ENCODE results near the gene CCBE1.

Gene CCBE1

GRCh38 chr18:59481436-59481835, 215.8 kb downstream of the CCBE1 start:
- no peak for DNase-seq

GRCh38 chr18:59479776-59480175, 217.4 kb downstream of the CCBE1 start:
- no peak for DNase-seq

- DNase-seq: no peak
Observed at GRCh38 chr18:59478591-59478990, 218.6 kb downstream of the CCBE1 start.

DNA sequence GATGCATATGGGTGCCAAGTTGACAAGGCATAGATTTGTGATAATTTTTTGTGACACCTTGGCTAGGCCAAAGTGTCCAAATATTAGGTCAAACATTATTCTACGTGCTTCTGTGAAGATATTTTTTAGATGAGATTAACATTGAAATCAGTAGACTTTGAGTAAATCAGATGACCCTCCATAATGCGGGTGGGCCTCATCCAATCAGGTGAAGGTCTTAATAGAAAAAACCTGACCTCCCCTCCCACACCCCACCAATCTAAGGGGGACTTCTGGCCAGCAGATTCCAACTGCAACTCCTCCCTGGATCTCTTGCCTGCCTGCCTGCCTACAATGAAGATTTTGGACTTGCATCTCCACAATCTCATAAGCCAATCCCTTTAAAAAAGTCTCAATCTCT, 219.4 kb downstream of the CCBE1 start:
- no peak for DNase-seq

- no peak for DNase-seq
Observed at GRCh38 chr18:59470561-59471121, 226.6 kb downstream of the CCBE1 start.

DNA sequence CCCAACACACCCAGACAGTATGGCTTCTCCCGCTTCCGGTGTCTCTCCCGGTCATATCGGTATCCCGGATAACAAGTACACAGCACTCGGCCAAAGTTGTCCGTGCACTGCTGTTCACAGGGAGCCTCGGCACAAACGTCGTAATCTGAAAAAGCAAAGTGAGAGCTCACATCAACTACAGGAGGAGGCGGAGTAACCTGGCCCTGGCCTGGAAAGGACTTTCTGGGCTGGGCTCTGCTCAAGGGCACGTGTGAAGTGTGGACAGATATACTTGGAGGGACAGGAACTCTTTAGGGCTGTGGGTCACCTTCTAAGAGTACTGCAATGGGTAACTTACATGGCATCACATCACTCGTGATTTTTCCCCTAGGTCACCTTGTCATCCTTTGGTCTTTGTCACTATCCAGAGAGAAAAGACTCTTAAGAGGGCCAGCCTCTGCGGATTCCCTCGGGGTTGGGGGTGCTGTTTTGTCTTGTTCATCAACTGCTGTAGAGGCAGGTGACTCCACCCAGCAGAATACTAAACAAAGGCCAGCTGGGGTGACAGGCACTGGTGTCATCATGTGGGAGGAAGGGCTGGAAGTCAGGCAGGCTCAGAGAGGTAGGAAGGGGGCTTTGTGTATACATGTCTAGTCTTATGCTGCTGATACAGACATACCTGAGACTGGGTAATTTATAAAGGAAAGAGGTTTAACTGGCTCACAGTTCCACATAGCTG, 227.6 kb downstream of the CCBE1 start:
- no peak for DNase-seq

- DNase-seq: no peak
Observed at GRCh38 chr18:59468821-59469220, 228.4 kb downstream of the CCBE1 start.

DNA sequence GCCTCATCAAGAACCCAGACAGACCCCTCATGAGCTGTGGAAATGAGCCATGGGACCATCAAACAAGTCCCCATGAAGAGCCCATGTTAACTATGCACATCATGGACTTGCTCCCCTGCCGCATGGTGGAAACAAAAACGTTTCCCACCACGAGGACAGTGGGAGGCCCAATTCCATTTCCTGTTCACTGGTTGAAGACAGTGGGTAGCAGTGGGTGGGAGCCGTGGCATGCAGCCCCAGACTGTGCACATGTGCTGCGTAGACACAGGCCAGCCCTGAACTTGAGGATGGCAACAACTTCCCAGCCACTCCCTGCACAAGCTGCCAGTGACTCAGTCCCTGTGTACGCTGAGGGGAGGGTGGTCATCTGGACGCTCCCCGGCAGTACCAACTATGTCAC, 229.7 kb downstream of the CCBE1 start:
- DNase-seq: no peak

DNA sequence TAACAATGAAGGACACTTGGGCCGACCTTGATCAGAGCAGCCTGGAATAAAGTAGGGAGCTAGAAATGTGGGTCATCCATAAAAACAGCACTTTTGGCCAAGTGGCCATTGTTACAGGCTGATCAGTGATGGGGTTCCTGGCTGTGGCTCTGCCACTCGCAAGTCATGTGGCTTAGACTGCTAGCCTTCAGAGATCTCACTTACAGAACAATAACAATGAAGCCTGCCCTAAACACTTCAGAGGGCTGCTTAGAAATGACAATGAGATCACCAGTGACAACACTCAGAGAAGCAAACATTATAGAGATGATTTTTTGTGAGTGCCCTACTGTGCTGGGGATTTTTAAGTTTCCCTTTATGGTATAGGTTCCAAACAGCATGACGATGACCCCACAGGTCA, 230.2 kb downstream of the CCBE1 start:
- DNase-seq: no peak

- no peak for DNase-seq
Observed at GRCh38 chr18:59464486-59464885, 232.7 kb downstream of the CCBE1 start.

DNA sequence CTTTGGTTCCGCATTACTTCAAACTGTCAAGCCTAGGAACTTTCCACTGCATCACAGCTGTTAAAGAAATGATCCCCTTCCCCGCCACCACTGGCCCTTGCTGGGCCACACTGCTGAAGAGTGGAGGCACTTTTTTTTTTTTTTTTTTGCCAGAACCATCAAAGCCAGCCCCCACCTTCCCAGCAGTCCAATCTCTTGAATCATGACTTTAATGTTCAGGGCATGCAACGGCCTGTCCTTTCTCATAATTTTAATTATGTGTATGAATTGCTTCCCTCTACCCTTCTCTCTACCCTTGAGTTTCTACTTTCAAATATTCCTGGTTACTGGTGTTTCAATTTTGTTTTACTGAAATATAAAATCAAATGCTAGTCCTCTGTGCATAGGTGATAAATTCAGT, 236.1 kb downstream of the CCBE1 start:
- no peak for DNase-seq

DNA sequence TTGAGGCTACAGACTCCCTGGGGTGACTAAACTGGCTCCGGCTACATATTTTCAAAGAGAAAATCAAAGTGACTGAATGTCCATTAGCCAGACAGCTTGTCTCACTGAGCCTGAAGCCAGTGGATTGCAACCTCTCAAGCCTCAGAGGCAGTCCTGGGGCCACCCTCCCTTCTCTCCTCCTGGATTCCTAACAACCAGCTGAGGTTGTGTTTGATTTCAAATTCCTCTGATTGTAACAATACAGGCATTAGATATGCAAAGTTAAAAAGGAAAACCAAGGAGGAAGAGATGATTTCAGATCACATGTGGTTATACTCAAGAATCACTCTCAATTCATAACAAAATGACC, 237.2 kb downstream of the CCBE1 start:
- no peak for DNase-seq

DNA sequence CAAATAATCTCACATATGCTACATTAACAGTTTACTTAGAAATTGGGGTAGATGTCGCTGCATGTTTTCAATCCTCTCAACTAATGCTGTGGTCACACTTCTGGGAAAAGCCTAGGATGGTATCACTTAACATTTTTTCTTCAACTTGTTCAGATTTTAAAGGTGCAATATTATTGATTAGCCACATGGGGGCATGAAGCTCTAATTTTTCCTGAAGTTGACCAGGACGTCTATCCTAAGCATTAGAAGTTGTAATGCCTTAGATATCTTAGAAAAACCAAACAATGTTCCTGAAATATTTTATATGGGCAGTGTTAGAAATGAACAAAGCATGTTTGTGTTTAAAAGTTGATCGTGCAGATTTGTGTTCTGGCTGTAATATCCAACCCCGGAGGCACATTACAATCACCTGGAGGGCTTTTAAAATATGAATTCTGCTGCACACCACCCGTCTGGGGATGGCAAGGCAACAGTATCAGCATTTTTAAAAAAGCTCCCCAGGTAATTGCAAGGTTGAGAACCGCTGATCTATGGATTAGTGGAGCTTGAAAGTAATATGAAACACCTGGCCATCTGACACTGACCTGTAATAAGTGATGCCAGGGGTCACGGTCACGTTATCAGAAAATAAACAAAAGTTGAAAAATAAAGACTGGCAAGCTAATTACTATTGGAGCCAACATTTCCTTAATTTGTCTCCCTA, 237.7 kb downstream of the CCBE1 start:
- DNase-seq: no peak

DNA sequence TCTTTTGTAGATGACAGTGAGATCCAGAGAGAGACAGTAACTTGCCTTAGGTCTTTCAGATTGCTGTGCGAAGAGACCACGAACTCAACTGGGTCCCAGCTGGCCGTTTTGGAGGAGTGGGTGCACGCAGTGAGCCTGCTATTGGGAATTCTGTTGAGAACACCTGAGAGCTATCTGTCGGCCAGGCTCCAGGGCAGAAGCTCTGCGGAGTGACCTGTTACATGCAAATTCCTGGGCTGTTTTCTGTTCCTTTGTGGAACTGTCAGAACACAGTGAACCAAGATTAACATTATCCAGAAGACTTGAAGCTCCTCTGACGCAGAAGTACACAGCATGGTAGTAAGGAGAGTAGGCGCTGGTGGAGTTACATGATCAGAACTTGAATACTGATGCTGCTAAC, 238.6 kb downstream of the CCBE1 start:
- DNase-seq: no peak

- DNase-seq: no peak
Observed at GRCh38 chr18:59456657-59457056, 240.6 kb downstream of the CCBE1 start.

DNA sequence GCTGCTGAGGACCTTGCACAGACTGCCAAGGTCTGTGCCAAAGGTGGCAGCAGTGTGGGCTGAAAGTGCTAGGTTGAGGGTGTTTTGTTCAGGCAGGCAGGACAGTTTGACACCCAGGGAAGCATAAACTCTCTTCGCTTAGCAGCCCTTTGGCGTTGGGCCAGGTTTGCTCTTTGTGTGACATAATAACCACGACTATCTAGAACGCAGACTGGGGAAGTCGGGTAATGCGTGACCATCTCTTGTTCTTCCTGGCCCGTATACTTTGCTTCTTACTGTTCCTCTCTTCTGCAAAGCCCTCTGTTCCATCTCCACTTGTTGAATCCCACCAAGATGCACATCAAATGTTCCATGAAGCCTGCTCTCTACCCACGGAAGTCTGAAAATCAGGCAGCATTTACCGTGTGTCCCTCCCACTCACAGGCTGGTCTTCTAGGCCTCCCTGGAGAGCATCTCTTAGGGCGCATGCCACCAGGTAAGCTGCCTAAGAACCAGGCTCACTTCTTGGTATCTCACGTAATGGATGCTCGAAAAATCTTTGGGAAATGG, 241.4 kb downstream of the CCBE1 start:
- no peak for DNase-seq

GRCh38 chr18:59454909-59455727, 242.1 kb downstream of the CCBE1 start:
- no peak for DNase-seq

- no peak for DNase-seq
Observed at GRCh38 chr18:59453468-59453961, 243.7 kb downstream of the CCBE1 start.

GRCh38 chr18:59451963-59452362, 245.3 kb downstream of the CCBE1 start:
- DNase-seq: no peak

GRCh38 chr18:59451073-59451472, 246.2 kb downstream of the CCBE1 start:
- DNase-seq: no peak

DNA sequence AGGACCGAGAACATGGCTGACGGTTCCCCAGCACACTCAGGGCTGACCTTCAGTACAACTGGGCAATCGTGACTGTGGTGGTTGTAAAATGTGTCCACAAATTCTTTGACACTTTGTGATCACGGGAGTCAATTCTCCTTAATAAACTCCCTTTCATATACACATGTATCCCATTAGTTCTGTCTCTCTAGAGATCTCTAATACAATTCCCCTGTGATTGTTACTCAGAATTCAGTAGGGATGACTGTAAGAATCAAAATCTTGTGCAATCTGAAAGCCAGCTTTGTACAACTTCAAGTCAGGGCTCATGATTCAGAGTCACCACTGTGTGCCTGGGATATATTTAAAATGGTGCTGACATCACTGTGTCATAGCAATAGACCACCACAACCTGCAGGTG, 248.7 kb downstream of the CCBE1 start:
- no peak for DNase-seq

GRCh38 chr18:59446012-59446411, 251.2 kb downstream of the CCBE1 start:
- DNase-seq: no peak

Measured in stimulated activated naive CD4-positive, alpha-beta T cell (primary cell).